ENCODE results near the gene SNAI3. TPM values are rescaled to one million over a fixed set of nuclear protein-coding genes. Genes with fewer than 3 reads are reported as not detected.

The SNAI3 gene
- total RNA-seq, 1 experiment from 2014 or later, result 9.1 TPM

DNA sequence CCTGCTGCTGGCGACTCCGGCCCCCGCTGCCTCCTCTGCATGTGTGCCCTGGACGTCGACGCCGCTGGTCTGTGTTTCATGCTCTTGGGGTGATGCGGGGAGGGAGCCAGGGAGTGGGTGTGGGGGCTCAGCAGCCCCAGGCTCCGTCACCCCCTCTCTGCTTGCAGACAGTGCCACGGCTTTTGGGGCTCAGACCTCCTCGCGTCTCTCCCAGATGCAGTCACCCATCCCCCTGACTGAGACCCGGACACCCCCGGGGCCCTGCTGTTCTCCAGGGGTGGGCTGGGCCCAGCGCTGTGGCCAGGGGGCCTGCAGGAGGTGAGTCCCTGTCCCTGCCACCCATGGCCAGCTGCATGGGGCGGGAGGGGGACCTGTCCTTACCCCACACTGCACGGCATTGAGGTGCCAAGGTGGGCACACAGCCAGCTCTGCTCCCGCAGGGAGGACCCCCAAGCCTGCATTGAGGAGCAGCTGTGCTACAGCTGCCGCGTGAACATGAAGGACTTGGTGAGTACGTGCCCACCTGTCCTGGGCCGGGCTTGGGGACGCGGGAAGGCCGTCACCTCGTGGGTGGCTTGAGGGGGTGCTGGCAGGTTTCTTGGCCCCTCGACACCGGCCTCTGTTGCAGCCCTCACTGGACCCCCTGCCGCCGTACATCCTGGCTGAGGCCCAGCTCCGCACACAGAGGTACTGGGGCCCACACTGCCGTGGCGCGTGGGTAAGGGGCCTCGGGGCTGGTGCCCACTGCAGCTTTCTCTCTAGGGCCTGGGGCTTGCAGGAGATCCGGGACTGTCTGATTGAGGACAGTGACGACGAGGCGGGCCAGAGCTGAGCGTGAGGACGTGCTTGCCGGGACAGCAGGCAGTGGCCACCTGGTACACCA lies 28.4 kb upstream of the SNAI3 start (continued):
- TF ChIP-seq, protein P1, sequence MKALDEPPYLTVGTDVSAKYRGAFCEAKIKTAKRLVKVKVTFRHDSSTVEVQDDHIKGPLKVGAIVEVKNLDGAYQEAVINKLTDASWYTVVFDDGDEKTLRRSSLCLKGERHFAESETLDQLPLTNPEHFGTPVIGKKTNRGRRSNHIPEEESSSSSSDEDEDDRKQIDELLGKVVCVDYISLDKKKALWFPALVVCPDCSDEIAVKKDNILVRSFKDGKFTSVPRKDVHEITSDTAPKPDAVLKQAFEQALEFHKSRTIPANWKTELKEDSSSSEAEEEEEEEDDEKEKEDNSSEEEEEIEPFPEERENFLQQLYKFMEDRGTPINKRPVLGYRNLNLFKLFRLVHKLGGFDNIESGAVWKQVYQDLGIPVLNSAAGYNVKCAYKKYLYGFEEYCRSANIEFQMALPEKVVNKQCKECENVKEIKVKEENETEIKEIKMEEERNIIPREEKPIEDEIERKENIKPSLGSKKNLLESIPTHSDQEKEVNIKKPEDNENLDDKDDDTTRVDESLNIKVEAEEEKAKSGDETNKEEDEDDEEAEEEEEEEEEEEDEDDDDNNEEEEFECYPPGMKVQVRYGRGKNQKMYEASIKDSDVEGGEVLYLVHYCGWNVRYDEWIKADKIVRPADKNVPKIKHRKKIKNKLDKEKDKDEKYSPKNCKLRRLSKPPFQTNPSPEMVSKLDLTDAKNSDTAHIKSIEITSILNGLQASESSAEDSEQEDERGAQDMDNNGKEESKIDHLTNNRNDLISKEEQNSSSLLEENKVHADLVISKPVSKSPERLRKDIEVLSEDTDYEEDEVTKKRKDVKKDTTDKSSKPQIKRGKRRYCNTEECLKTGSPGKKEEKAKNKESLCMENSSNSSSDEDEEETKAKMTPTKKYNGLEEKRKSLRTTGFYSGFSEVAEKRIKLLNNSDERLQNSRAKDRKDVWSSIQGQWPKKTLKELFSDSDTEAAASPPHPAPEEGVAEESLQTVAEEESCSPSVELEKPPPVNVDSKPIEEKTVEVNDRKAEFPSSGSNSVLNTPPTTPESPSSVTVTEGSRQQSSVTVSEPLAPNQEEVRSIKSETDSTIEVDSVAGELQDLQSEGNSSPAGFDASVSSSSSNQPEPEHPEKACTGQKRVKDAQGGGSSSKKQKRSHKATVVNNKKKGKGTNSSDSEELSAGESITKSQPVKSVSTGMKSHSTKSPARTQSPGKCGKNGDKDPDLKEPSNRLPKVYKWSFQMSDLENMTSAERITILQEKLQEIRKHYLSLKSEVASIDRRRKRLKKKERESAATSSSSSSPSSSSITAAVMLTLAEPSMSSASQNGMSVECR (CRISPR knock-in tag; IDR thresholded peaks at IDR 0.05; ENCODE audit: borderline replicate concordance), result no peak

DNA sequence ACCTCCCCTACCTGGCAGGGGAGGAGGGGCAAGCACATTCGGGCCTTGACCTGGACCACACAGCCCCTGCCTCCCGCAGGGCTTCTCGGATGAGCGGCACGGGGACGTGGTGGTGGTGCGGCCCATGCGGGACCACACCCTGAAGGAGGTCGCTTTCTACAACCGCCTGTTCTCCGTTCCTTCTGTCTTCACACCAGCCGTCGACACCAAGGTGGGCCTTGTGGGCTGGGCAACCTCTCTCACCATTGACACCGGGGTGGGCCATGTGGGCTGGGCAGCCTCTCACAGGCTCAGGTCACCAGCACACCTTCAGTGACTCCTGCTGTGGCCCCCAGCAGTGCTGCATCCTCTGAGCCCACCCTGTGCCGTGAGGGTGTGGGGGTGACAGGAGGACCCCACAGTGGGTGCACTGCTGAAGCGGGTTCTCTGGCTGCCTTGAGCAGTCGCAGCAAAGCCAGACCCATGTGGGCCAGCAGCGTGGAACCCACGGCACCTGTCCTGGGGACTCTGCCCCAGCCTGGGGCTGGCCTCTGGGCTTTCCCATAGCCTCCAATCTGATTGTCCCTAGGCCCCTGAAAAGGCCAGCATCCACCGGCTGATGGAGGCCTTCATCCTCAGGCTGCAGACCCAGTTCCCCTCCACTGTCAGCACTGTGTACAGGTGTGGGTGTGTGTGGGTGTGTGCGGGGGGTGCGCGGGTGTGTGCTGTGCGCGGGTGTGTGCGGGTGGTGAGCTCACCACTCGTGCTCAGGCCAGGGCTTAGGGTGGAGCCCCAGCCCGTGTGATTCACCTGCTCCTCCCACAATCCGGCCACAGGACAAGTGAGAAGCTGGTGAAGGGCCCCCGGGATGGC lies 27.5 kb upstream of the SNAI3 start:
- ChIA-PET POLR2A (no interaction called here), CTCF (interaction anchor here (1.3 to 5.2 kb wide), 2 partner anchors 24 to 30 kb away, joined by 4 to 41 read pairs; no protein-coding TSS in a partner anchor)
- TF ChIP-seq FOXK1 (CRISPR knock-in tag; IDR thresholded peaks at IDR 0.05) (no peak), GABPB1 (CRISPR knock-in tag; IDR thresholded peaks at IDR 0.05) (no peak), CREB1 (CRISPR knock-in tag; IDR thresholded peaks at IDR 0.05) (no peak), NFE2L1 (CRISPR knock-in tag; IDR thresholded peaks at IDR 0.05) (no peak)
- TF ChIP-seq, protein P2, sequence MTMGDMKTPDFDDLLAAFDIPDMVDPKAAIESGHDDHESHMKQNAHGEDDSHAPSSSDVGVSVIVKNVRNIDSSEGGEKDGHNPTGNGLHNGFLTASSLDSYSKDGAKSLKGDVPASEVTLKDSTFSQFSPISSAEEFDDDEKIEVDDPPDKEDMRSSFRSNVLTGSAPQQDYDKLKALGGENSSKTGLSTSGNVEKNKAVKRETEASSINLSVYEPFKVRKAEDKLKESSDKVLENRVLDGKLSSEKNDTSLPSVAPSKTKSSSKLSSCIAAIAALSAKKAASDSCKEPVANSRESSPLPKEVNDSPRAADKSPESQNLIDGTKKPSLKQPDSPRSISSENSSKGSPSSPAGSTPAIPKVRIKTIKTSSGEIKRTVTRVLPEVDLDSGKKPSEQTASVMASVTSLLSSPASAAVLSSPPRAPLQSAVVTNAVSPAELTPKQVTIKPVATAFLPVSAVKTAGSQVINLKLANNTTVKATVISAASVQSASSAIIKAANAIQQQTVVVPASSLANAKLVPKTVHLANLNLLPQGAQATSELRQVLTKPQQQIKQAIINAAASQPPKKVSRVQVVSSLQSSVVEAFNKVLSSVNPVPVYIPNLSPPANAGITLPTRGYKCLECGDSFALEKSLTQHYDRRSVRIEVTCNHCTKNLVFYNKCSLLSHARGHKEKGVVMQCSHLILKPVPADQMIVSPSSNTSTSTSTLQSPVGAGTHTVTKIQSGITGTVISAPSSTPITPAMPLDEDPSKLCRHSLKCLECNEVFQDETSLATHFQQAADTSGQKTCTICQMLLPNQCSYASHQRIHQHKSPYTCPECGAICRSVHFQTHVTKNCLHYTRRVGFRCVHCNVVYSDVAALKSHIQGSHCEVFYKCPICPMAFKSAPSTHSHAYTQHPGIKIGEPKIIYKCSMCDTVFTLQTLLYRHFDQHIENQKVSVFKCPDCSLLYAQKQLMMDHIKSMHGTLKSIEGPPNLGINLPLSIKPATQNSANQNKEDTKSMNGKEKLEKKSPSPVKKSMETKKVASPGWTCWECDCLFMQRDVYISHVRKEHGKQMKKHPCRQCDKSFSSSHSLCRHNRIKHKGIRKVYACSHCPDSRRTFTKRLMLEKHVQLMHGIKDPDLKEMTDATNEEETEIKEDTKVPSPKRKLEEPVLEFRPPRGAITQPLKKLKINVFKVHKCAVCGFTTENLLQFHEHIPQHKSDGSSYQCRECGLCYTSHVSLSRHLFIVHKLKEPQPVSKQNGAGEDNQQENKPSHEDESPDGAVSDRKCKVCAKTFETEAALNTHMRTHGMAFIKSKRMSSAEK (CRISPR knock-in tag; IDR thresholded peaks at IDR 0.05; ENCODE audit: borderline replicate concordance), result no peak
- ATAC-seq (no peak), DNase-seq (ENCODE audit: low spot score) (no peak)
- peaks cover 6% of the 10 kb centered on the region for H3K36me3 Mint-ChIP-seq
- H3K27ac Mint-ChIP-seq, result no peak overlapping the region; the same call in 1 of the 2 replicates
- H3K9me3 Mint-ChIP-seq, result no peaks in the 10 kb centered on the region
- no peaks in the 10 kb centered on the region for H3K27me3 Mint-ChIP-seq (ENCODE audit: low read depth)
- no peak overlapping the region for H3K4me3 Mint-ChIP-seq
- no peaks in the 10 kb centered on the region for H3K4me1 Mint-ChIP-seq

DNA sequence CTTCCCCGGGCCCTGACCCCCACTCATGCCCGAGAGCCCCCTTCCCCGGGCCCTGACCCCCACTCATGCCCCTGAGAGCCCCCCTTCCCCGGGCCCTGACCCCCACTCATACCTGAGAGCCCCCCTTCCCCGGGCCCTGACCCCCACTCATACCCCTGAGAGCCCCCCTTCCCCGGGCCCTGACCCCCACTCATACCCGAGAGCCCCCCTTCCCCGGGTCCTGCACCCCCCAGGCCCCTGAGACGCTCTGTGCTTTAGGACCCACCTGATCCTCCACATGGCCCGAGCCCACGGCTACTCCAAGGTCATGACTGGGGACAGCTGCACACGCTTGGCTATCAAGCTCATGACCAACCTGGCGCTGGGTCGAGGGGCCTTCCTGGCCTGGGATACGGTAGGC lies 26.7 kb upstream of the SNAI3 start:
- Mint-ChIP-seq H3K36me3 (peaks cover 6% of the 10 kb centered on the region), H3K4me3 (no peak overlapping the region), H3K4me1 (no peaks in the 10 kb centered on the region), H3K27me3 (ENCODE audit: low read depth) (no peaks in the 10 kb centered on the region), H3K9me3 (no peaks in the 10 kb centered on the region), H3K27ac (no peak overlapping the region)
- ChIA-PET POLR2A (no interaction called here), CTCF (interaction anchor here (1.3 to 3.9 kb wide), 3 partner anchors 24 to 30 kb away, joined by 3 to 23 read pairs (median 4); no protein-coding TSS in a partner anchor)
- DNase-seq (ENCODE audit: low spot score), result no peak
- TF ChIP-seq, protein P3, sequence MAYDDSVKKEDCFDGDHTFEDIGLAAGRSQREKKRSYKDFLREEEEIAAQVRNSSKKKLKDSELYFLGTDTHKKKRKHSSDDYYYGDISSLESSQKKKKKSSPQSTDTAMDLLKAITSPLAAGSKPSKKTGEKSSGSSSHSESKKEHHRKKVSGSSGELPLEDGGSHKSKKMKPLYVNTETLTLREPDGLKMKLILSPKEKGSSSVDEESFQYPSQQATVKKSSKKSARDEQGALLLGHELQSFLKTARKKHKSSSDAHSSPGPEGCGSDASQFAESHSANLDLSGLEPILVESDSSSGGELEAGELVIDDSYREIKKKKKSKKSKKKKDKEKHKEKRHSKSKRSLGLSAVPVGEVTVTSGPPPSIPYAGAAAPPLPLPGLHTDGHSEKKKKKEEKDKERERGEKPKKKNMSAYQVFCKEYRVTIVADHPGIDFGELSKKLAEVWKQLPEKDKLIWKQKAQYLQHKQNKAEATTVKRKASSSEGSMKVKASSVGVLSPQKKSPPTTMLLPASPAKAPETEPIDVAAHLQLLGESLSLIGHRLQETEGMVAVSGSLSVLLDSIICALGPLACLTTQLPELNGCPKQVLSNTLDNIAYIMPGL (CRISPR knock-in tag; IDR thresholded peaks at IDR 0.05), result no peak
- TF ChIP-seq, protein P2 (CRISPR knock-in tag; IDR thresholded peaks at IDR 0.05; ENCODE audit: borderline replicate concordance), result no peak
- ATAC-seq, result no peak
